ENCODE results near the gene WBP2NL.
A peak's percentile ranks its signal among the peaks of the same experiment; 100 is the strongest.

The WBP2NL gene

DNA sequence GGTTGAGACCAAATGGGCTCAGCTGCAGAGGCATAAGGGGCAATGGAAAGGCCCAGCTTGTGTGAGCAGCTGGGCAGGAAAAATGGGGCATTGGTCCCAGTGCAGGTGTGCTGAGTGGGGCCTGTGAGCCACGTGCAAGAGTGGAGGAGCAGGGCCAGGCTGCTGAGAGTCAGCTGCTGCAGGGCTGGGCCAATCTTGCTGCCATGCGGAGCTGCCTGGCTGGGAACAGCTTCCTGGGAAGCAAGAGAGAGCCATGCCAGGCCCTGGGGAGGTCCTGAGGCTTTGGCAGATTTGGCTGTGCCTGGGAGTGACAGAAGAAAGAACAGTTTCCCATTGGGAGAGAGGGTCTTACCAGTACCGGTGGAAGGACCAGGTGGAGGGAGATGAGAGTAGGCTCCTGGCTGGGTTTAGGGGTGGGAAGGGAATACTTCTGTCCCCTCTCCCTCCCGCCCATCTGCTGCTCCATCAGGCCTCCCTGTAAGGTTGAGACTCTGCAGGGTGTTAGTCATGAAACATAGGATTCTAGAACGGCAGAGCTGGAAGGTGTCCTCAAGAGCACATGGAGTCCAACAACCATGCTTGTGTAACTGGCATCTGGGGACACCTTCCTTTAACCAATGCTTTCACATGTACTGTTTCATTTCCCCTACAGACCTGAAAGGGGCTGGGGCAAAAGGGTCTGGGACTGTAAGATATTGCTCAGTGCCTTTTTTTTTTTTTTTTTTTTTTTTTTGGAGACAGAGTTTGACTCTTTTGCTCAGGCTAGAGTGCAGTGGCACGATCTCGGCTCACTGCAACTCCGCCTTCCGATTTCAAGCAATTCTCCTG lies 19.0 kb upstream of the WBP2NL start:
- peak; percentile 73 for DNase-seq

DNA sequence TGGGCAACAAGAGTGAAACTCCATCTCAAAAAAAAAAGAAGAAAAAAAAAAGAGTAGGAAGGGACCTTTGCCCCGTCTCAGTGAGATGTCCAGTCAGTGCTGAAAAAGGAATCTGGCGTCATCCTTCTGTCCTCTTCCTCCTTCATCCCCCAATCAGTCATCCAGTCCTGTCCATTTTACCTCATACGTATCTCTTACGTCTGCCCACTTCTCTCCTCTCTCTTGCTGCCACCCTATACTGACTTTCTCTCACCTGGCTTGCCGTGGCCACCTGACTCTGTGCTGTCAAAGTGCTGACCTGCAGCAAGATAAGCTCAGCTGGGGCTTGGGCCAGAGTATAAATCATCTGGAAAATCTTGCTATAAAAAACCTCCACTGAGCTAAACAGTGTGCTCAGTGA lies 15.7 kb upstream of the WBP2NL start:
- DNase-seq: no peak

DNA sequence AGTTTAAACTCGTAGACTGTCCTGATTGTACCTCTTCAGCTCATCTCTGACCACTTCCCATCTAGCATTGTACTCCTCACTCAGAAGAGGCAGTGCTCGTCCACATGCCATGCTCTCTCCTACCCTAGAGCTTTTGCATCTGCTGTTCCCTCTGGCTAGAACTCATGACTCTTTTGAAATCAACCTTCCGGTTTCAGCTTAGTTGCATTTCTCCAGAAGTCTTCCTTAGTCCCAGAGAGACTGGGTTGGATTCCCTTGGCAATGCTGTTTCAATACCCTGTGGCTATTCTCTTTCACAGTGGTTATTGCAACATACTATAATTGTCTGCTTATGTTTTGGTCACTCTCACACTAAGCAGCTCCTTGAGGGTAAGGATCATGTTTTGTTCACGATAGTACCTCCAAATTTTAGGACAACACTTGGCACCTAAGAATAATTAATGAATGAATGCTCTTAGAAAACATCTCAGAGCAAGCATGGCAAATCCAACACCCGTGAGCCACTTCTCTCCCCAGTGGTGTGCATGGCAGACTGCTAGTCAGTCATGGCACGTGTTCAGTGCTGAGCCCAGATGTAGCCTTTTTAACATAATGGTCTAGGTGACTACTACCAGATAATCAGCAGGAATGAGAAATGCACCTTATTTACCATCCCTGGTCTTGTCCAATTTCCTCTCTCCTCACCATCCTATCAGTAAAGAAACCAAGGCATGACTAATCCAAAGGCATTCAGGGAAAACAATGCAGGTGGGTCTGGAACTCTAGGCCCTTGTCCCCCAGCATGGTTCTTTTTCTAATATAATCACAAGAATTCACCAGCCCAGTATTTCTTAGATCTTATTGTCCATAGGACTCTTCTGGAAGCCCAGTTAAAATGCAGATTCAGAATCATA lies 14.8 kb upstream of the WBP2NL start:
- no peak for DNase-seq

DNA sequence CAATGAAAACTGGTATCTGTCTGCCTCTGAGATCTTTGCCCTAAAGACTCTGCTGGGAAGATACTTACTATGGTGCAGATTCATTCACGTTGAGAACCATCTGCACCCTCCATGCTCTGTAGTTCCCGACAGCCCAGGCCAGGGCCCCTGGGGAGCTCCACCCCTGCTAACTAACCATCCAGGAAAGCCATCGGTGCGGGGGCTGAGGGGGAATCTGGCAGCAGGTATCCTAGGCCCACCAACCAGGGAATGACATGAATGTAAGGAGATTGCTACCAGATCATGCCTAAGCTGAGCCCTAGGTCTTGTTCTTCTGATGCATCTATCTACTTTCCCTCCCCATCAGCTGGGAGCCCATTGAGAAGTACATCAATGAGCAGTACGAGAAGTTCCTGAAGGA lies 11.3 kb upstream of the WBP2NL start:
- DNase-seq: no peak

DNA sequence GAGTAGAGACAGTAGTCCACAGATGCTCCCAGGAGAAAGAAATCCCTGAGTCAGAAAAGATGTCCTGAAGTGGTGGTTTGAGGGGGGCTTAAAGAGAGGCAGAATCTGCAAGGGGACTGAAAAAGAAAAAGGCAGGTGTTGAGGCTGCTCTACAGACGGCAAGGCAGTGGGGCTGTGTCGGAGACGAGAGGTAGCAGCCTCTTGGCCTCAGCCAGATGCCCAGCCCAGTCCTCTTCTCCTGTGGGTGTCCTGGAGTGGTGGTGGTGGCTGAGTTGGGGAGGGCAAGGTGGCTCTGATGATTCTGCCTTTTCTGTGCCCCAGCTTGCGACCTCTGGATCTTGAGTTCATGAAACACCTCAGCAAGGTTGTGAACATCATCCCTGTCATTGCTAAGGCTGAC lies 9.3 kb upstream of the WBP2NL start:
- DNase-seq: no peak

DNA sequence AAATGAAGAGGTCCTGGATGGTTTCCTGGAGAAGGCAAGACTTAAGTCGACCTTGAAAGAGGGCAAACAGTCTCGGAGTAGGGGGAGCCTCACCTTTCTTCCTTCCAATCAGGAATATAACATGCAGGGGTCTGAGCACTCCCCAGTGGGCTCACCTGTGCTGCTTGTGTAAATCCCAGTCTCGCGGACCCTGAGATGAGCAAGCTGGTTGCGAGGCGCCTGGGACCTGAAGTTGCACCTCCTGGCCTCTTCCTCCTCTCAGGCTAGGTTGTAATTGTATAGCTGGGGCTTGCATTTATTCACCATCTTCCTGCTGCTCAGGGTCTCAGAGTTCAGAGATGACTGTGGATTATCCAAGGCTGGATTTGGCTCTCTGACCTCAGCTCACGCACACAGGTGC lies 7.5 kb upstream of the WBP2NL start:
- DNase-seq: no peak

DNA sequence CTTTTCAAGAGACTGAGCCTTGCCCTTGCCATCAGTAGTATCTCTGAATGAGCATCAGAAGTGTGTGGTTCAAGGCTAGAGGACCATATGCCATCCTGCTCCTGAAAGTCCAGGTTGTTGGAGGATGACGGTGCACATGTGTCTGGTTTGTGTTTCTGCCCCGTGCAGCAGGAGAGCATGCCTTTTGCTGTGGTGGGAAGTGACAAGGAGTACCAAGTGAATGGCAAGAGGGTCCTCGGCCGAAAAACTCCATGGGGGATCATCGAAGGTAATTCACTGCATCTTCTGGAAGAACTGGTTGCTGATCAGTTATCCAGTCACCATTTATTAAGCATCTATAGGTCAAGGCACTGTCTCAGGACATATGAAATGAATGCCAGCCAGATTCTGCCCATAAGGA lies 6.1 kb upstream of the WBP2NL start:
- DNase-seq: no peak

DNA sequence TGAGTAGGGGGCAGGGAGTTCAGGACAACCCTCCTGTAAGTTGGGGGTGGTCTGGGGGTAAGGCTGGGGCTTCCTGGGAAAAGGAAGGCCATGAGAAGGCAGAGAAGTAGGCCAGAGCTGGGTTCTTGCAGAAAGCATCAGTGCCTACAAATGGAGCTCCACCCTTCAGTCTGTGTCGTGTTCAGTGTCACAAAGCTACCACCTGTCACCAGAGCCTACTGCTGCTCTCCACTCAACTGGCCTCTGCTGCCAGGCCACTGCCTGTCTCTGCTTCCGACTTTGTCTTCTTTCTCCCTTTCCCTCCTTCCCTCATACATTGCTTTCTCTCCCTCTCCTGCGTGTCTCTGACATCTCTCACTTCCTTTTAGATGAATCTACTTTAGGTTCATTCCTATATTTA lies 3.4 kb upstream of the WBP2NL start:
- DNase-seq: no peak

DNA sequence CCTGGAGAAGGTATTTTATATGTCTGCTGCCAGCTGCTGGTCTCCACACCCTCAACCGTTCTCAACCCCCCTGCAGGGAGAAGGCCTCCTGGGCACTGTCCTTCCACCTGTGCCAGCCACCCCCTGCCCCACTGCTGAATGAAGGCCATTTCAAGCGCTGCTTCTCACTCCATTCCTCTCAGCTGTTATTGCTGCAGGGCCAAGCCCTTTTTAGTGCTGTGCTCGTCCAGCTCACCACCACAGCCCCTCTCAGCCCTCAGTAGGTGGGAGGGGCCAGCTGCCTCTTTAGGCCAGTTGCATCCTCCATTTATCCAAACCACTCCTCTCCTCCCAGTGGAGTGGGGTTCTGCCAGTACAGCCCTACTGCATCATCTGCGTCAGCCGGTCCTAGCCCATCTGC lies 1.8 kb upstream of the WBP2NL start:
- DNase-seq: no peak

DNA sequence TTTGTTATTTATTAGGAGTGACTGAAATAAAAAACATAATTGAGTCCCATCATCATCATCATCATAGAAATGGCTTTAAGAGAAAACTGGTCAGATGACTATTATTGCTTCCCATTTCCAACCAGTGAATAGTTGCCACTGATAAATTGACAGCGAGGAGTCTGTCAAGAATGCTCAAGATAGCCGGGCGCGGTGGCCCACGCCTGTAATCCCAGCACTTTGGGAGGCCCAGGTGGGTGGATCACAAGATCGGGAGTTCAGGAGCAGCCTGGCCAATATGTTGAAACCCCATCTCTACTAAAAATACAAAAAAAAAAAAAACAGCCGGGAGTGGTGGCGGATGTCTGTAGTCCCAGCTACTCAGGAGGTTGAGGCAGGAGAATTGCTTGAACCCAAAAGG lies 1.9 kb downstream of the WBP2NL start:
- DNase-seq: no peak

DNA sequence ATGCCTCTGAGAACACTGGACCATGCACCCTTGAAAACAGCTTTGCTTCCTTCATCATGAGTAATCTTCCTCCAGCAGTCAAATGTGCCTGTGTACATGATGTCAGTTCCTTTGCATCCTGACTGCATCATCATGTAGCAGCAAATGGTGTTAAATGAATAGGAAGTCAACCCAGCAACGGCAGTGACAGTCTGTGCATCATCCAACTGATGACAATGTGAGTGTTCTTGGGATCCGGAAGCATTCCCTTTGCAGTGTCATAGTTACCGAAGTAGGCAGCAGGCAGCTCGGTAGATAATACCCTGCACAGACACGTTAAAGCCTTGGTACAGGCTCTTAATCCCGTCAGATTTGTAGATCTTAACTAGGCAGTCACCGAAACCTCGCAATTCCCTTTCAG lies 2.5 kb downstream of the WBP2NL start:
- no peak for DNase-seq

DNA sequence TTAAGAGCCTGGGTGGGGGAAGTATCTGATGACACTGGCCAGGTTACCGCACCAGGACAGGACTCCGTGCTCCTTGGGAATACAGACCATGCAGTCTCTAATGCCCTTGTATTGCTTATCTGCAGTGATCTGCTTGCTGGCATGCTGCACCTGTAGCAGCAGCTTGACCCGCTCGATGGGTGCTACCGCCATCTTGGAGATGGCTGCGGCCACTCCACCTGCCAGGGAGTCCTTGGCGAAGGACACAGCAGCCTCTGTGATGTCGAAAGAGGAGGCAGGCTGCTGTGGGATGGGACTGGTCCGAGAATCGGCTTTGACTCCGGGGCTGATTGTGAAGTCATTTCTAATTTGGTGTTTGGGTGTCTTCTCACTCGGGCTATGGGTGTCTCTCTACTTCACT lies 3.1 kb downstream of the WBP2NL start:
- DNase-seq: no peak

DNA sequence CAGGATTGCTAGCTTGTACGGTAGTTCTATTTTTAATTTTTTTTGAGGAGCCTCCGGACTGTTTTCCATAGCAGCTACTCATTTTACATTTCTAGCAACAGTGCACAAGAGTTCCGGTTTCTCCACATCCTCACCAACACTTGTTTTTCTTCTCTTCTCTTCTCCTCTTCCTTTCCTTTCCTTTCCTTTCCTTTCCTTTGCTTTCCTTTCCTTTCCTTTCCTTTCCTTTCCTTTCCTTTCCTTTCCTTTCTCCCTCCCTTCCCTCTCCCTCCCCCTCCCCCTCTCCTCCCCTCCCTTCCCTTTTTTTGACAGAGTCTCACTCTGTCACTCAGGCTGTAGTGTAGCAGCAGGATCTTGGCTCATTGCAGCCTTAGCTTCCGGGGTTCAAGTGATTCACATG lies 9.3 kb downstream of the WBP2NL start:
- no peak for DNase-seq

DNA sequence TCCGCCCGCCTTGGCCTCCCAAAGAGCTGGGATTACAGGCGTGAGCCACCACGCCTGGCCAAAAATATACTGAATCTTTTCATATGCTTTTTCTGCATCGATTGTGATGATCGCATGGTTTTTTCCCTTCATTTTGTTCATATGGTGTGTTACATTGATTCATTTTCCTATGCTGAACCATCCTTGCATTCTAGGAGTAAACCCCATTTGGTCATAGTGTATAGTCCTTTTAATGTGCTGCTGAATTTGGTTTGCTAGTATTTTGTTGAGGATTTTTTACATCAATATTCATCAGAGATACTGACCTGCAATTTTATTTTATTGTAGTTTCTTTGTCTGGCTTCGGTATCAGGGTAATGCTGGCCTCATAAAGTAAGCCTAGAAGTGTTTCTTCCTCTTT lies 12.2 kb downstream of the WBP2NL start:
- no peak for DNase-seq

DNA sequence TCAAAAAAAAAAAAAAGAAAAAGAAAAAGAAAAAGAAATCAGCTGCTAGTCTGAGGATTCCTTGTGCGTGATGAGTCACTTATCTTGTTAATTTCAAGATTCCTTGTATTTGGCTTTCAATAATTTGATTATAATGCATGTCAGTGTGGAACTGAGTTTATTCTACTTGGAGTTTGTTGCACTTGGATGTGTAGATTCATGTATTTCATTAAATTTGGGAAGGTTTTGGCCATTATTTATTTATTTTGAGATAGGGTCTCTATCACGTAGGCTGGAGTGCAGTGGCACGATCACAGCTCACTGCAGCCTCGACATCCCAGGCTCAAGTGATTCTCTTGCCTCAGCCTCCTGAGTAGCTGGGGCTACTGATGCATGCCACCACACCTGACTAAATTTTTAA lies 14.8 kb downstream of the WBP2NL start:
- no peak for DNase-seq

DNA sequence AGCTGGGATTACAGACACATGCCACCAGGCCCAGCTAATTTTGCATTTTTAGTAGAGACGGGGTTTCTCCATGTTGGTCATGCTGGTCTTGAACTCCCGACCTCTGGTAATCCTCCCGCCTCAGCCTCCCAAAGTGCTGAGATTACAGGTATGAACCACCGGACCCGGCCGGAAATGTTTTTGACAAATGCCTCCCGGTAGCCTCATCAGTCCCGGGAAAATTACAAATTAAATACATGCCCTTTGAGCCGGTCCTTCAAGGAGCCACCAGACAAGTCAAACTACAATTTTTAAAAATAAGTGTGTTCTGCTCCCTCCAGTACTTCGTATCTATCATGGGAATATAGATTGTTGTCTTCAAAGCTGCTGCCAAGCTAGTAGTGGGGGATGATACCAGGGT lies 17.5 kb downstream of the WBP2NL start:
- no peak for DNase-seq

DNA sequence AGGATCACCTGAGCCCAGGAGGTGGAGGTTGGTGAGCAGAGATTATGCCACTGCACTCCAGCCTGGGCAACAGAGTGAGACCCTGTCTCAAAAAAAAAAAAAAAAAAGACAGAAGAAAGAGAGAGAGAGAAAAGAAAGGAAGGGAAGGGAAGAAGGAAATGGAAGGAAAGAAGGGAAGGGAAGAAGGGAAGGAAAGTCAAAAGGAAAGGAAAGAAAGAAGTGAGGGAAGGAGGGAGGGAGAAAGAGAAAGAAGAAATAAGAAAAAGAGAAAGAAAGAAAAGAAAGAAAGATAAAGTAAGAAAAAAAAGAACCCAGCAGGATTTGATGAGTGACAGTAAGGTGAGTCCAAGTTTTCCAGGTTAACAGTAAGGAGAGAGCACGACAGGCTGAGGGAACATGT lies 19.6 kb downstream of the WBP2NL start:
- no peak for DNase-seq

DNA sequence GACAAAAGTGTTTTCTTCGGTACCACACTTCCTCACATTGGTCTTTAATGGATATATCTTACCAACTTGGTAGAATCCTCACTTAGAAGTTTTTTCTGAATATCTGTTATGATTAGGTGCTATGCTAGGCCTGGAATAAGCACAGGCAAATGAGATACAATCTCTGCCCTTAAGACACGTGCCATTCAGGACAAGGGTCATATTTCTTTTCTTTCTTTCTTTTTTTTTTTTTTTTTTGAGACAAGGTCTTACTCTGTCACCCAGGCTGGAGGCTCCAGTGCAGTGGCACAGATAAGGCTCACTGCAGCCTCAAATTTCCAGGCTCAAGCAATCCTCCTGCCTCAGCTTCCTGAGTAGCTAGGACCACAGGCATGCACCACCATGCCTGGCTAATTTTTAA lies 23.0 kb downstream of the WBP2NL start:
- no peak for DNase-seq

DNA sequence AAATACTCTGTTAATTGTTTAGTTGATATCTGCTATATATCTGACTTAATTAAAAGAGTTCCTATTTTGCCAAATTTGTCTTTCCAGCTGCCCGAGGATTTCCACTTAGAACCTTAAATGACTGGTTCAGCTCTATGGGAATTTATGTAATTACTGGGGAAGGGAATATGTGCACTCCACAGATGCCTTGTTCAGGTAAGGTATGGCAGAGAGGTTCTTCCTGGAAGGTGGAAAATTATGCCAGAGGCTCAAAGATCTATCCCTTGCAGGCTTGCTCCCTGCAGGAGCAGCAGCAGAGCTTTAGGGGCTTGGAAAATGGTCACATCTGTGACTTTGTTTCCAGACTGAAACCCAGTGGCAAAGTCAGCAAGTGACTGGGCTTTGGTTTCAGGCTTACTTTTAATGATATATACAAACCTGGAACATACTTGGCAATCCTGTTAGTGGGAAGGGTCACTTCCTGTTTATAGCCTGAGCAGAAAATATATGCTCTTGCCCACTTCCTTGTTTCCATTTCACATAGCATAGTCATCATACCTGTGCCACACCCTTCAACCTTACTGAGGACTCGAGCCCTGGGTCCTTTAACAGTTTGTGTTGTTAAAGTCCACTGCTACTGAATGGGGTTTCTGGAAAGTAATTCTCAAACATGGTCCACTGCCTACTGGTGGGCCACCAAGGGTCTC lies 23.7 kb downstream of the WBP2NL start:
- DNase-seq: no peak

DNA sequence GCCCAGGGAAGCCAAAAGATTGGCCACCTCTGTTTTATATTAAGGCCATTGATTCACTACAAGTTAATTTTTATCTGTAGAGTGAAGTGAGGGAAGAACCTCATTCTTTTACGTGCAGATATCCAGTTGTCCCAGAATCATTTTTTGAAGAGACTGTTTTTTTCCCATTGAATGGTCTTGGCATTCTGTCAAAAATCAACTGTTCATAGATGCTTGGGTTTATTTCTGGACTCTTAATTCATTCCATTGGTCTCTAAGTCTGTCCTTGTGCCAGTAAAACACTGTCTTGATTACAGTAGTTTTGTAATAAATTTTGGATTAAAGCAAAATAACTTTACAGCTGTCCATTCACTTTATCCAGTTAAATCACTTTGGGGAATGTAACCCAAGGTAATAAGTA lies 26.8 kb downstream of the WBP2NL start:
- DNase-seq: no peak

DNA sequence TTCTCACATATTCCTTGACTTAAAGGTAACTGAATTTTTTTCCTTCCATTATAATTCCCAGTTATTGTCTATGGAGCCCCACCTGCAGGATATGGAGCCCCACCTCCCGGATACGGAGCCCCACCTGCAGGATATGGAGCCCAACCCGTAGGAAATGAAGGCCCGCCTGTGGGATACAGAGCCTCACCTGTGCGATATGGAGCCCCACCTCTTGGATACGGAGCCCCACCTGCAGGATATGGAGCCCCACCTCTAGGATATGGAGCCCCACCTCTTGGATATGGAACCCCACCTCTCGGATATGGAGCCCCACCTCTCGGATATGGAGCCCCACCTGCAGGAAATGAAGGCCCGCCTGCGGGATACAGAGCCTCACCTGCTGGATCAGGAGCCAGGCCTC lies 28.1 kb downstream of the WBP2NL start:
- DNase-seq: no peak

DNA sequence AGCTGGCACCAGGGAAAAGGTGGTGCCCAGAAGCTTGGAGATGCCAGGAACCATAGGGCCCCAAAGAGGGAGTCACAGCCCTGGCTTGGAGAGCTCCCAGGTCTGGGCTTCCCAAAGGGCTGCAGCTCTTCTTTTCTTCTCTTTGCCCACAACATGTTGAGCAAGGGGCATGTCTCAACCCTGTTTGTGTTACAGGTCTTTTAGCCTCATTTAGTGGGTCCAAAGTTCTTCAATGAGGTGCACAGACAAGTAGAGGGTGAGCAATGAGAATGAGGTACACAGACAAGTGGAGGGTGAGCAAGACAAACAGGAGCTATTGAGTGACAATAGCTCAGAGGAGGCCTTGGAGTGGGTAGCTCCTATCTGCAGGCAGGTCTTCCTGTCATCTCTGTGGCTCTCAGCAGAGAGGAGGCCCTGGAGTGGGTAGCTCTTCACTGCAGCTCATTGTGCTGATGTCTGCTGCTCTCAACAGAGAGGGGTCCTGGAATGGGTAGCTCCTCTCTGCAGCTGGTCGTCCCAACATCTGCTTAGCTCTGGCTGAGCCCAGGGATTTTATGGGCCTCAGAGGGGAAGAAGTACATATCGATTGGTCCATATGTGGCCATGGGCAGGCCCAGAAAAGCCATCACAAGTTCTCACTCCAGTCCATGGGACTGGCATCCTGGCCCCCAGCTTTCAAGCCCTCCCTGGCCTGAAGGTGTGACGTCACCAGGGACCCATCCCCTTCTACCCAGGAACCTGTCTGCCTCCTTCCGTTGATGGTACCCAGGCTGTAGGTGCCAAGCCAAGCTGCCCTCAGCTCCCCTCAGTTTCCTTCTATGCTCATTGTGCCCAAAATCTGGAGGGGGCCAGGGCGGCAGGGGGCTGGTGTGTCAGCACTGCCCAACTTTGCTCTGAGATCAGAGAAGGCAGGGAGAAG lies 34.9 kb downstream of the WBP2NL start:
- no peak for DNase-seq

DNA sequence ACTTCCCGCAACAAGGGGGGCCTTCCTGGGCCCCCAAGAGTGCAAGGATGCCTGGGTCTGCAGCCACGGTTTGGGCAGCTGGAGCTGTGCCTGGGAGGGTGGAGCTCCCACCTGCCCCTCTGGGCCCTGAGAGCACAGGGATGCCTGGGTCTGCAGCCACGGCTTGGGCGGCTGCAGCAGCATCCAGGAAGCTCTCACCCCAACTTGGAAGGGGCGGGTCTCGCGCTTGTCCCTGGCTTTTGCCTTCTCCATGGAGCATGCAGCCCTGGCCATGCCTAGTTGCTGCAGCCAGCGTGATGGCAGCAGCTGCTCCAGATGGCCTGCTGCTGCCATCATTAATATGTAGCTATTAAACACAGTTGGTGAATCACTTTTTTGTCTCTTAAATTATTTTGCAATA lies 36.7 kb downstream of the WBP2NL start:
- no peak for DNase-seq
